HFFc6 (cell line): ENCODE data around the gene CXXC5. TPM values are rescaled to one million over a fixed set of nuclear protein-coding genes. Genes with fewer than 3 reads are reported as not detected.
A peak's percentile ranks its signal among the peaks of the same experiment; 100 is the strongest.
"Not testable (repeated sequence)": the region's sequence is repeated elsewhere in the genome, so short reads cannot be mapped to it uniquely, and the experiment has no call there.

ENCODE experiments used
- DNase-seq: peaks from one replicate; pipeline ENCODE4 v3.0.0-alpha.2; 2018
- H3K27ac Mint-ChIP-seq: 2 replicates; pipeline ENCODE4 v1.8.0; 2020; ENCODE audit warnings: mild to moderate bottlenecking, mixed read lengths
- H3K27me3 Mint-ChIP-seq: 2 replicates; pipeline ENCODE4 v1.8.0; 2021; ENCODE audit warnings: mild to moderate bottlenecking, moderate library complexity, mixed read lengths; ENCODE audit not compliant: insufficient read depth
- H3K36me3 Mint-ChIP-seq: 2 replicates; pipeline ENCODE4 v1.8.0; 2021; ENCODE audit warnings: low read depth, mixed read lengths
- H3K4me1 Mint-ChIP-seq: 2 replicates; pipeline ENCODE4 v1.8.0; 2020; ENCODE audit warnings: low read depth, mixed read lengths
- H3K4me3 Mint-ChIP-seq: 2 replicates; pipeline ENCODE4 v1.8.0; 2020; ENCODE audit warnings: mild to moderate bottlenecking, moderate library complexity, mixed read lengths
- H3K9me3 Mint-ChIP-seq: 2 replicates; pipeline ENCODE4 v1.8.0; 2020; ENCODE audit warnings: mild to moderate bottlenecking, mixed read lengths
- CTCF ChIP-seq: fragments of 200-600 bp; sonication (generic); IDR thresholded peaks from 2 replicates; pipeline ENCODE4 v1.5.0; 2021; ENCODE audit warnings: antibody characterized with exemption, mild to moderate bottlenecking
- total RNA-seq, 6 experiments: library from RNA; stranded (reverse); fragmentation: NEBNext Ultra II Directional; extraction: Animal tissue kit (Norgen Biotek cat#: 25700); gene quantifications; 2 replicates in 1 of 6; 3 replicates in 5 of 6; pipeline ENCODE4 v1.2.3, GENCODE V29; 2021

CXXC5 gene
- total RNA-seq, 6 experiments from 2014 or later: 46.4 to 58.5 (median 49.2) TPM

- Mint-ChIP-seq H3K27ac (no peak overlapping the region), H3K36me3 (no peaks in the 10 kb centered on the region), H3K4me1 (peaks cover 20% of the 10 kb centered on the region), H3K27me3 (peaks cover 3% of the 10 kb centered on the region), H3K4me3 (peak overlapping the region; percentile 71), H3K9me3 (no peaks in the 10 kb centered on the region)
- DNase-seq: no peak
- no peak for TF ChIP-seq CTCF
Measured at GRCh38 chr5:139711906-139712224, 63.7 kb downstream of the CXXC5 start.

- no peak for TF ChIP-seq CTCF
- H3K27me3 Mint-ChIP-seq: peaks cover 3% of the 10 kb centered on the region
- no peak for DNase-seq
- peaks cover 20% of the 10 kb centered on the region for H3K4me1 Mint-ChIP-seq
- H3K9me3 Mint-ChIP-seq: no peaks in the 10 kb centered on the region
- no peak overlapping the region for H3K4me3 Mint-ChIP-seq
- H3K27ac Mint-ChIP-seq: no peak overlapping the region
- H3K36me3 Mint-ChIP-seq: no peaks in the 10 kb centered on the region
Measured at GRCh38 chr5:139712412-139712811, 64.3 kb downstream of the CXXC5 start.

- not testable (repeated sequence) for DNase-seq, H3K36me3 Mint-ChIP-seq, H3K27me3 Mint-ChIP-seq, H3K27ac Mint-ChIP-seq, H3K9me3 Mint-ChIP-seq, H3K4me1 Mint-ChIP-seq, H3K4me3 Mint-ChIP-seq
Measured at GRCh38 chr5:139713898-139714297, 65.7 kb downstream of the CXXC5 start.

GRCh38 chr5:139717221-139717620 lies 69.1 kb downstream of the CXXC5 start:
- peaks cover 24% of the 10 kb centered on the region for H3K9me3 Mint-ChIP-seq
- no peak overlapping the region for H3K27ac Mint-ChIP-seq
- DNase-seq: no peak
- peaks cover 2% of the 10 kb centered on the region; the same call in 1 of the 2 replicates for H3K27me3 Mint-ChIP-seq
- TF ChIP-seq CTCF: no peak
- H3K4me3 Mint-ChIP-seq: no peak overlapping the region
- H3K4me1 Mint-ChIP-seq: no peaks in the 10 kb centered on the region
- peaks cover 20% of the 10 kb centered on the region for H3K36me3 Mint-ChIP-seq

GRCh38 chr5:139718403-139718802 lies 70.3 kb downstream of the CXXC5 start:
- H3K4me3 Mint-ChIP-seq, H3K27me3 Mint-ChIP-seq, H3K4me1 Mint-ChIP-seq, H3K27ac Mint-ChIP-seq, DNase-seq: not testable (repeated sequence)
- Mint-ChIP-seq H3K9me3 (peaks cover 24% of the 10 kb centered on the region), H3K36me3 (peaks cover 20% of the 10 kb centered on the region)

GRCh38 chr5:139719970-139720369 lies 71.8 kb downstream of the CXXC5 start:
- DNase-seq, H3K4me3 Mint-ChIP-seq, H3K27me3 Mint-ChIP-seq, H3K27ac Mint-ChIP-seq: not testable (repeated sequence)
- Mint-ChIP-seq H3K4me1 (peaks cover 12% of the 10 kb centered on the region), H3K9me3 (peaks cover 24% of the 10 kb centered on the region), H3K36me3 (peaks cover 20% of the 10 kb centered on the region)

- H3K9me3 Mint-ChIP-seq: peaks cover 16% of the 10 kb centered on the region
- H3K36me3 Mint-ChIP-seq: peaks cover 13% of the 10 kb centered on the region; the same call in 1 of the 2 replicates
- H3K4me3 Mint-ChIP-seq: no peak overlapping the region
- H3K27me3 Mint-ChIP-seq: peaks cover 2% of the 10 kb centered on the region; the same call in 1 of the 2 replicates
- peaks cover 21% of the 10 kb centered on the region for H3K4me1 Mint-ChIP-seq
- no peak for TF ChIP-seq CTCF
- DNase-seq: no peak
- H3K27ac Mint-ChIP-seq: peak overlapping the region; percentile 20; the same call in 1 of the 2 replicates
Measured at GRCh38 chr5:139723986-139724587, 75.9 kb downstream of the CXXC5 start.
